WTC11 (cell line): Measurements from ENCODE around the gene INVS. TPM values are rescaled to one million over a fixed set of nuclear protein-coding genes. Genes with fewer than 3 reads are reported as not detected.
"Not testable (repeated sequence)": the region's sequence is repeated elsewhere in the genome, so short reads cannot be mapped to it uniquely, and the experiment has no call there.

Source experiments
- ATAC-seq: fragments of 200-7000 bp; cut with Tn5 transposase; 2 replicates; pipeline ENCODE4 v1.10.0; 2021; ENCODE audit warnings: mild to moderate bottlenecking, moderate library complexity
- CTCF ChIA-PET: fragments of 300-600 bp; sonication (Branson Sonifier 250); formaldehyde crosslinking; loops from one replicate; lab custom pipeline; 2021; ENCODE audit warnings: antibody characterized with exemption; lab: Charles Lee
- POLR2A ChIA-PET: fragments of 350-600 bp; sonication (Branson Sonifier 250); formaldehyde crosslinking; loops from one replicate; lab custom pipeline; 2021; ENCODE audit warnings: antibody characterized with exemption; lab: Charles Lee
- DNase-seq: peaks from one replicate; pipeline ENCODE4 v3.0.0; 2021; ENCODE audit warnings: low spot score
- H3K27ac Mint-ChIP-seq: 2 replicates; pipeline ENCODE4 v1.8.0; 2021; ENCODE audit warnings: mixed read lengths
- H3K27me3 Mint-ChIP-seq: 2 replicates; pipeline ENCODE4 v1.8.0; 2021; ENCODE audit warnings: low read depth, mild to moderate bottlenecking, moderate library complexity, mixed read lengths
- H3K36me3 Mint-ChIP-seq: 2 replicates; pipeline ENCODE4 v1.8.0; 2021; ENCODE audit warnings: mixed read lengths
- H3K4me1 Mint-ChIP-seq: 2 replicates; pipeline ENCODE4 v1.8.0; 2022; ENCODE audit warnings: mixed read lengths
- H3K4me3 Mint-ChIP-seq: 2 replicates; pipeline ENCODE4 v1.8.0; 2021; ENCODE audit warnings: mild to moderate bottlenecking, moderate library complexity, mixed read lengths
- H3K9me3 Mint-ChIP-seq: 2 replicates; pipeline ENCODE4 v1.8.0; 2021; ENCODE audit warnings: mixed read lengths
- CBFB ChIP-seq: sonication (generic); formaldehyde crosslinking; IDR thresholded peaks from 2 replicates; pipeline ENCODE4 v1.8.1; 2022; ENCODE audit warnings: mild to moderate bottlenecking, low read depth, missing genetic modification reagents
- CTCF ChIP-seq: fragments of 200-600 bp; IDR thresholded peaks from 2 replicates; pipeline ENCODE4 v1.8.0; 2022; ENCODE audit warnings: antibody characterized with exemption
- E2F4 ChIP-seq: sonication (generic); formaldehyde crosslinking; IDR thresholded peaks from 2 replicates; pipeline ENCODE4 v1.8.1; 2022; ENCODE audit warnings: low read depth, mild to moderate bottlenecking, moderate library complexity, missing genetic modification reagents, borderline replicate concordance
- FOXK1 ChIP-seq: sonication (generic); formaldehyde crosslinking; IDR thresholded peaks from 2 replicates; pipeline ENCODE4 v1.8.0; 2022; ENCODE audit warnings: mild to moderate bottlenecking, moderate library complexity, missing genetic modification reagents
- GTF2I ChIP-seq: fragments of 250-450 bp; sonication (Bioruptor Pico); conservative IDR thresholded peaks from 2 replicates; pipeline ENCODE4 v1.4.0; 2021; ENCODE audit warnings: mild to moderate bottlenecking
- JUN ChIP-seq: sonication (generic); formaldehyde crosslinking; IDR thresholded peaks from 2 replicates; pipeline ENCODE4 v1.8.0; 2023; ENCODE audit warnings: mild to moderate bottlenecking, missing genetic modification reagents
- NFE2L1 ChIP-seq: sonication (generic); formaldehyde crosslinking; IDR thresholded peaks from 2 replicates; pipeline ENCODE4 v1.8.1; 2023; ENCODE audit warnings: missing genetic modification reagents
- NR1H2 ChIP-seq: sonication (generic); formaldehyde crosslinking; IDR thresholded peaks from 2 replicates; pipeline ENCODE4 v1.9.0; 2021; ENCODE audit warnings: mild to moderate bottlenecking, moderate library complexity, missing genetic modification reagents
- NR2C2 ChIP-seq: sonication (generic); formaldehyde crosslinking; IDR thresholded peaks from 2 replicates; pipeline ENCODE4 v1.8.0; 2022; ENCODE audit warnings: mild to moderate bottlenecking, missing genetic modification reagents
- PREB ChIP-seq: sonication (generic); formaldehyde crosslinking; IDR thresholded peaks from 2 replicates; pipeline ENCODE4 v1.8.1; 2022; ENCODE audit warnings: mild to moderate bottlenecking, missing genetic modification reagents, moderate library complexity, borderline replicate concordance
- RELA ChIP-seq: sonication (generic); formaldehyde crosslinking; IDR thresholded peaks from 2 replicates; pipeline ENCODE4 v1.8.1; 2022; ENCODE audit warnings: missing genetic modification reagents, mild to moderate bottlenecking, borderline replicate concordance
- RORB ChIP-seq: fragments of 250-450 bp; sonication (Bioruptor Pico); IDR thresholded peaks from 2 replicates; pipeline ENCODE4 v1.9.0; 2021; ENCODE audit warnings: mild to moderate bottlenecking
- TEAD4 ChIP-seq: sonication (generic); formaldehyde crosslinking; IDR thresholded peaks from 2 replicates; pipeline ENCODE4 v1.8.0; 2022; ENCODE audit warnings: mild to moderate bottlenecking, missing genetic modification reagents
- ZNF138 ChIP-seq: sonication (generic); formaldehyde crosslinking; conservative IDR thresholded peaks from 2 replicates; pipeline ENCODE4 v1.8.1; 2022; ENCODE audit warnings: mild to moderate bottlenecking, moderate library complexity, missing genetic modification reagents
- ZNF317 ChIP-seq: sonication (generic); formaldehyde crosslinking; IDR thresholded peaks from 2 replicates; pipeline ENCODE4 v1.8.1; 2023; ENCODE audit warnings: low read depth, mild to moderate bottlenecking, moderate library complexity, missing genetic modification reagents, borderline replicate concordance
- ZNF416 ChIP-seq: fragments of 250-450 bp; sonication (Bioruptor Pico); IDR thresholded peaks from 2 replicates; pipeline ENCODE4 v1.9.0; 2021; ENCODE audit warnings: mild to moderate bottlenecking, inconsistent platforms
- total RNA-seq: library from RNA; stranded (reverse); gene quantifications from 3 replicates; pipeline ENCODE4 v1.2.3, GENCODE V29; 2021
- TF ChIP-seq, protein P1 (sequence below): sonication (generic); formaldehyde crosslinking; IDR thresholded peaks from 2 replicates; pipeline ENCODE4 v1.8.1; 2022; ENCODE audit warnings: mild to moderate bottlenecking, moderate library complexity, missing genetic modification reagents
- TF ChIP-seq, protein P2 (sequence below): sonication (generic); formaldehyde crosslinking; IDR thresholded peaks from 2 replicates; pipeline ENCODE4 v1.8.1; 2023; ENCODE audit warnings: mild to moderate bottlenecking, moderate library complexity, missing genetic modification reagents
- TF ChIP-seq, protein P3 (sequence below): fragments of 250-450 bp; sonication (Bioruptor Pico); IDR thresholded peaks from 2 replicates; pipeline ENCODE4 v1.9.0; 2021; ENCODE audit warnings: mild to moderate bottlenecking
- TF ChIP-seq, protein P4 (sequence below): fragments of 250-450 bp; sonication (Bioruptor Pico); IDR thresholded peaks from 2 replicates; pipeline ENCODE4 v2.1.2; 2022; ENCODE audit warnings: mild to moderate bottlenecking, moderate library complexity

The INVS gene
- total RNA-seq, 1 experiment from 2014 or later = 8.1 TPM

DNA sequence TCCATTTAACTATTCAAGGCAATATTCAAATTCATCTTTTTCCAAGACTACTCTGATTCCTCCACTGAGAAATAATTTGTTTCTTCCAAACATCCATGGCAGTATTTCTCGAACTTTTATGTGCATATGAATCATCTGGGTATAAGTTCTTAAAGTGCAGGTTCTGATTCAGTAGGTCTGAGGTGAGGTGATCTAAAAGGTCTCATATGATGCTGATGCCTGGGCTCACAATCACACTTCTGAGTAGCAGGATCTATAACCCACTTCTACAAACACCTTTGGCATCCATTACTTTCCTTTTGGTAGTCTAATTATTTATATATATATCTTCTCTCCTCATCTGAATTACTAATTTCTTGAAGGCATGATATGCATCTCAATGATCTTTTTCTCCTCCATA lies 7.4 kb upstream of the INVS start (continued):
- TF ChIP-seq, protein P1, sequence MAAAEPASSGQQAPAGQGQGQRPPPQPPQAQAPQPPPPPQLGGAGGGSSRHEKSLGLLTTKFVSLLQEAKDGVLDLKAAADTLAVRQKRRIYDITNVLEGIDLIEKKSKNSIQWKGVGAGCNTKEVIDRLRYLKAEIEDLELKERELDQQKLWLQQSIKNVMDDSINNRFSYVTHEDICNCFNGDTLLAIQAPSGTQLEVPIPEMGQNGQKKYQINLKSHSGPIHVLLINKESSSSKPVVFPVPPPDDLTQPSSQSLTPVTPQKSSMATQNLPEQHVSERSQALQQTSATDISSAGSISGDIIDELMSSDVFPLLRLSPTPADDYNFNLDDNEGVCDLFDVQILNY (CRISPR knock-in tag) = no peak
- TF ChIP-seq ZNF317 (no peak), RELA (CRISPR knock-in tag) (no peak), CBFB (CRISPR knock-in tag) (no peak), TEAD4 (CRISPR knock-in tag) (no peak), ZNF416 (CRISPR knock-in tag) (no peak)
- TF ChIP-seq, protein P2, sequence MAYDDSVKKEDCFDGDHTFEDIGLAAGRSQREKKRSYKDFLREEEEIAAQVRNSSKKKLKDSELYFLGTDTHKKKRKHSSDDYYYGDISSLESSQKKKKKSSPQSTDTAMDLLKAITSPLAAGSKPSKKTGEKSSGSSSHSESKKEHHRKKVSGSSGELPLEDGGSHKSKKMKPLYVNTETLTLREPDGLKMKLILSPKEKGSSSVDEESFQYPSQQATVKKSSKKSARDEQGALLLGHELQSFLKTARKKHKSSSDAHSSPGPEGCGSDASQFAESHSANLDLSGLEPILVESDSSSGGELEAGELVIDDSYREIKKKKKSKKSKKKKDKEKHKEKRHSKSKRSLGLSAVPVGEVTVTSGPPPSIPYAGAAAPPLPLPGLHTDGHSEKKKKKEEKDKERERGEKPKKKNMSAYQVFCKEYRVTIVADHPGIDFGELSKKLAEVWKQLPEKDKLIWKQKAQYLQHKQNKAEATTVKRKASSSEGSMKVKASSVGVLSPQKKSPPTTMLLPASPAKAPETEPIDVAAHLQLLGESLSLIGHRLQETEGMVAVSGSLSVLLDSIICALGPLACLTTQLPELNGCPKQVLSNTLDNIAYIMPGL (CRISPR knock-in tag) = no peak

DNA sequence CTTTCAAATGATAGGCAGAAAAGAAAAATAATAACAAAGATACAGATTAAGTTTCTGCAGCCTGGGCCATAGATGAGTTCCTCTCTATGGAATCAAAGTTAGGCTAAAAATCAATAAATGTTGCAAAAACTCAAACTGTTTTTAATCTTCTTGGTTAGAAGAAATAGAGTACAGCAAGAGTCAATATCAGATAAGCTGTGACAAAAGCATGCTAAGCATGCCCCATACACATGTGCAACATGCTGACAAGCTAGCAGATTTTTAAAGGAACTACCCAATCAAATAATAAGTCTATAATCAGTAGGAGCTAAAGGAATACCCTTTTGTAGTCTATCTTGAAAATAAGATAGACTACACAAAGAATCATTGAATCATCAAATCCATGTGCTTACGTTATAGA lies 7.0 kb upstream of the INVS start:
- DNase-seq (no peak), ATAC-seq (no peak)
- POLR2A ChIA-PET = no interaction called here
- no peaks in the 10 kb centered on the region for H3K9me3 Mint-ChIP-seq
- peaks cover 8% of the 10 kb centered on the region for H3K4me1 Mint-ChIP-seq
- H3K36me3 Mint-ChIP-seq = no peaks in the 10 kb centered on the region
- H3K27me3 Mint-ChIP-seq = no peaks in the 10 kb centered on the region
- no peak overlapping the region for H3K27ac Mint-ChIP-seq
- TF ChIP-seq NR2C2 (CRISPR knock-in tag) (no peak), NR1H2 (no peak), NFE2L1 (CRISPR knock-in tag) (no peak), CBFB (CRISPR knock-in tag) (no peak), ZNF138 (CRISPR knock-in tag) (no peak), GTF2I (CRISPR knock-in tag) (no peak), PREB (CRISPR knock-in tag) (no peak), CTCF (no peak), RORB (CRISPR knock-in tag) (no peak), FOXK1 (CRISPR knock-in tag) (no peak), E2F4 (no peak), JUN (no peak)
- TF ChIP-seq, protein P3, sequence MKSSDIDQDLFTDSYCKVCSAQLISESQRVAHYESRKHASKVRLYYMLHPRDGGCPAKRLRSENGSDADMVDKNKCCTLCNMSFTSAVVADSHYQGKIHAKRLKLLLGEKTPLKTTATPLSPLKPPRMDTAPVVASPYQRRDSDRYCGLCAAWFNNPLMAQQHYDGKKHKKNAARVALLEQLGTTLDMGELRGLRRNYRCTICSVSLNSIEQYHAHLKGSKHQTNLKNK = no peak
- TF ChIP-seq, protein P4, sequence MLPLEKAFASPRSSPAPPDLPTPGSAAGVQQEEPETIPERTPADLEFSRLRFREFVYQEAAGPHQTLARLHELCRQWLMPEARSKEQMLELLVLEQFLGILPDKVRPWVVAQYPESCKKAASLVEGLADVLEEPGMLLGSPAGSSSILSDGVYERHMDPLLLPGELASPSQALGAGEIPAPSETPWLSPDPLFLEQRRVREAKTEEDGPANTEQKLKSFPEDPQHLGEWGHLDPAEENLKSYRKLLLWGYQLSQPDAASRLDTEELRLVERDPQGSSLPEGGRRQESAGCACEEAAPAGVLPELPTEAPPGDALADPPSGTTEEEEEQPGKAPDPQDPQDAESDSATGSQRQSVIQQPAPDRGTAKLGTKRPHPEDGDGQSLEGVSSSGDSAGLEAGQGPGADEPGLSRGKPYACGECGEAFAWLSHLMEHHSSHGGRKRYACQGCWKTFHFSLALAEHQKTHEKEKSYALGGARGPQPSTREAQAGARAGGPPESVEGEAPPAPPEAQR (CRISPR knock-in tag) = no peak
- TF ChIP-seq, all 79 proteins: peak for 0
- CTCF ChIA-PET = no interaction called here
- no peak overlapping the region for H3K4me3 Mint-ChIP-seq

GRCh38 chr9:100094411-100094810 lies 4.6 kb upstream of the INVS start:
- H3K27me3 Mint-ChIP-seq, DNase-seq, ATAC-seq, H3K27ac Mint-ChIP-seq, CTCF ChIA-PET, POLR2A ChIA-PET, H3K4me1 Mint-ChIP-seq, H3K36me3 Mint-ChIP-seq, H3K4me3 Mint-ChIP-seq, H3K9me3 Mint-ChIP-seq: not testable (repeated sequence)
